ENCODE results near the gene PPP1R13L.

Gene PPP1R13L

DNA sequence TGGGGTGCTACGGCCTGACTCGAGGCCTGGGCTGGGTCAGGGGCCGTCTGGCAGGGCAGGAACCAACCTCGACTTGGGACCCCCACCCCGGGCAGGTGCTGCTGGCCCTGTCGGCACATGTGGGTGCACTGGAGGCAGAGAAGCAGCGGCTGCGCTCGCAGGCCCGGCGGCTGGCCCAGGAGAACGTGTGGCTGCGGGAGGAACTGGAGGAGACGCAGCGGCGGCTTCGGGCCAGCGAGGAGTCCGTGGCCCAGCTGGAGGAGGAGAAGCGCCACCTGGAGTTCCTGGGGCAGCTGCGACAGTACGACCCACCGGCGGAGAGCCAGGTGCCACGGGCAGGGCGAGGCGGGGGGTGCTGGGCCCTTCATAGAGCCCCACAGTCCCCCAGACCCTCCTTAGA lies 58.4 kb downstream of the PPP1R13L start:
- Histone ChIP-seq H3K79me2 (ENCODE audit: insufficient read depth, low read length) (no peaks in the 10 kb centered on the region), H4K20me1 (ENCODE audit: insufficient read depth, low read length, poor library complexity, severe bottlenecking) (no peaks in the 10 kb centered on the region), H3K4me1 (ENCODE audit: insufficient read depth, low read length, poor library complexity, severe bottlenecking) (no peaks in the 10 kb centered on the region), H3K9ac (ENCODE audit: low read depth, low read length, poor library complexity, severe bottlenecking) (no peak overlapping the region), H3K9me2 (replicated peaks; ENCODE audit: low read depth, low read length) (no peaks in the 10 kb centered on the region), H3F3A (ENCODE audit: low read depth) (no peaks in the 10 kb centered on the region), H2AFZ (ENCODE audit: low read length) (no peak overlapping the region), H3K9me3 (ENCODE audit: insufficient read depth, low read depth, low read length) (no peaks in the 10 kb centered on the region), H3K27me3 (ENCODE audit: insufficient read depth, low read length, poor library complexity, severe bottlenecking) (no peaks in the 10 kb centered on the region), H3K36me3 (ENCODE audit: insufficient read depth, low read length) (no peaks in the 10 kb centered on the region), H3K4me3 (ENCODE audit: low read length, poor library complexity, severe bottlenecking) (no peak overlapping the region), H3K4me2 (ENCODE audit: low read depth, low read length, poor library complexity, severe bottlenecking) (no peak overlapping the region)
- TF ChIP-seq EZH2phosphoT487 (IDR thresholded peaks at IDR 0.05; ENCODE audit: borderline replicate concordance): no peak
- TF ChIP-seq, protein P1, sequence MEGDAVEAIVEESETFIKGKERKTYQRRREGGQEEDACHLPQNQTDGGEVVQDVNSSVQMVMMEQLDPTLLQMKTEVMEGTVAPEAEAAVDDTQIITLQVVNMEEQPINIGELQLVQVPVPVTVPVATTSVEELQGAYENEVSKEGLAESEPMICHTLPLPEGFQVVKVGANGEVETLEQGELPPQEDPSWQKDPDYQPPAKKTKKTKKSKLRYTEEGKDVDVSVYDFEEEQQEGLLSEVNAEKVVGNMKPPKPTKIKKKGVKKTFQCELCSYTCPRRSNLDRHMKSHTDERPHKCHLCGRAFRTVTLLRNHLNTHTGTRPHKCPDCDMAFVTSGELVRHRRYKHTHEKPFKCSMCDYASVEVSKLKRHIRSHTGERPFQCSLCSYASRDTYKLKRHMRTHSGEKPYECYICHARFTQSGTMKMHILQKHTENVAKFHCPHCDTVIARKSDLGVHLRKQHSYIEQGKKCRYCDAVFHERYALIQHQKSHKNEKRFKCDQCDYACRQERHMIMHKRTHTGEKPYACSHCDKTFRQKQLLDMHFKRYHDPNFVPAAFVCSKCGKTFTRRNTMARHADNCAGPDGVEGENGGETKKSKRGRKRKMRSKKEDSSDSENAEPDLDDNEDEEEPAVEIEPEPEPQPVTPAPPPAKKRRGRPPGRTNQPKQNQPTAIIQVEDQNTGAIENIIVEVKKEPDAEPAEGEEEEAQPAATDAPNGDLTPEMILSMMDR (conservative IDR thresholded peaks at IDR 0.05; ENCODE audit: low read length): no peak

DNA sequence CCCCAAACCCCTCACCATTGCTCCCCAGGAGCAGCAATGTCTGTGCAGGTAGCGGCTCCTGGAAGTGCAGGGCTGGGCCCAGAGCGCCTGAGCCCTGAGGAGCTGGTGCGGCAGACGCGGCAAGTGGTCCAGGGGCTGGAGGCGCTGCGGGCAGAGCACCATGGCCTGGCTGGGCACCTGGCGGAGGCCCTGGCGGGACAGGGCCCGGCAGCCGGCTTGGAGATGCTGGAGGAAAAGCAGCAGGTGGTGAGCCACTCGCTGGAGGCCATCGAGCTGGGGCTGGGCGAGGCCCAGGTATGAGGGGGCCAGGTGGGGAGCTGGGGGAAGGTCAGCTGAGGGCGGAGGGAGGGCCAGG lies 59.4 kb downstream of the PPP1R13L start:
- Histone ChIP-seq H3K9ac (ENCODE audit: low read depth, low read length, poor library complexity, severe bottlenecking) (no peak overlapping the region), H3F3A (ENCODE audit: low read depth) (no peaks in the 10 kb centered on the region), H3K79me2 (ENCODE audit: insufficient read depth, low read length) (no peaks in the 10 kb centered on the region), H3K9me3 (ENCODE audit: insufficient read depth, low read depth, low read length) (no peaks in the 10 kb centered on the region), H3K4me2 (ENCODE audit: low read depth, low read length, poor library complexity, severe bottlenecking) (no peak overlapping the region), H3K9me2 (replicated peaks; ENCODE audit: low read depth, low read length) (no peaks in the 10 kb centered on the region), H4K20me1 (ENCODE audit: insufficient read depth, low read length, poor library complexity, severe bottlenecking) (no peaks in the 10 kb centered on the region), H3K4me1 (ENCODE audit: insufficient read depth, low read length, poor library complexity, severe bottlenecking) (no peaks in the 10 kb centered on the region), H3K36me3 (ENCODE audit: insufficient read depth, low read length) (no peaks in the 10 kb centered on the region), H3K27me3 (ENCODE audit: insufficient read depth, low read length, poor library complexity, severe bottlenecking) (no peaks in the 10 kb centered on the region), H3K4me3 (ENCODE audit: low read length, poor library complexity, severe bottlenecking) (no peak overlapping the region), H2AFZ (ENCODE audit: low read length) (no peak overlapping the region)
- TF ChIP-seq EZH2phosphoT487 (IDR thresholded peaks at IDR 0.05; ENCODE audit: borderline replicate concordance): no peak
- TF ChIP-seq, protein P1 (conservative IDR thresholded peaks at IDR 0.05; ENCODE audit: low read length): no peak

DNA sequence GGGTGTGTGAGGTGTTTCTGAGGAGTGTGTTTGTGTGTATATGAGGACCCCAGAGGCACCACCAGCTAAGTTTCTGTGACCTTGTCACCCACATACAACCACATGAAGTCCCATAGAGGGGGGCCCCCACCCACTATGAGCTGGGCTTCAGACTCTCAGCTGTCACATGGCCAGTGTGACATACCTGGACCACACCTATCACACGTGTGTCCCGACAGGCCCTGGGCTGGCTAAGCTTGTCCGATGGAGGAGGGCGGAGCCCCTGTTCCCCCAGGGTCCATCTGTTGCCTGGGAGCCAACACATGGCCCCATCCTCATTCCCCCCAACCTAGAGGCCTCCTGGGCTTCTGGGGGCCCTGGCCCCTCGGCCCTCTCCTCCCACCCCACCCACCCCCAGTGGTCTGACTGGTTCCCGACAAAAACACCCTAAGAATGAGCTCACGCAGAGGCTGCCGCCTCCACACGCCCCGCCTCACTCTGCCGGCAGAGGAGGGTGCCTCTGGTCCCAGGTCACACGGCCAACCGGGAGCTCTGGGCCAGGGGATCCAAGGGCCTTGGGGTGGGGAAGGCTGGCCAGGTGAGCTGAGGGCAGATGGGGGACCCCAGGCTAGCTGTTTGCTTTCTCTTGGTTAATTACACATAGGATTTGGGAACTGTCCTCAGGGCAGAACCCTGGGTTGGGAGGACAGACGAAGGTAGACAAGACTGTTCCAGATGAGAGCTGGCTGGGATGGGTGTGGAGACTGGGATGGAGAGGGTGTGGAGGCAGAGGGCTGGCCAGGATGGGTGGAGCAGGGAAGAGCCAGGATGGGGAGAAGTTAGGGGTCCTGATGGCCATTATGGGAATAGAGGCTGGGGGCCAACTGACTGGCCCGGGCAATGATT lies 60.0 kb downstream of the PPP1R13L start:
- TF ChIP-seq, protein P1 (conservative IDR thresholded peaks at IDR 0.05; ENCODE audit: low read length): no peak
- no peak for TF ChIP-seq EZH2phosphoT487 (IDR thresholded peaks at IDR 0.05; ENCODE audit: borderline replicate concordance)
- no peaks in the 10 kb centered on the region for H3F3A ChIP-seq (ENCODE audit: low read depth)

More for the DNA sequence above, 60.0 kb downstream of the PPP1R13L start:
- Histone ChIP-seq H3K4me1 (ENCODE audit: insufficient read depth, low read length, poor library complexity, severe bottlenecking) (no peaks in the 10 kb centered on the region), H3K27me3 (ENCODE audit: insufficient read depth, low read length, poor library complexity, severe bottlenecking) (no peaks in the 10 kb centered on the region), H2AFZ (ENCODE audit: low read length) (no peak overlapping the region), H3K9me2 (replicated peaks; ENCODE audit: low read depth, low read length) (no peaks in the 10 kb centered on the region), H3K79me2 (ENCODE audit: insufficient read depth, low read length) (no peaks in the 10 kb centered on the region), H3K36me3 (ENCODE audit: insufficient read depth, low read length) (no peaks in the 10 kb centered on the region), H3K9ac (ENCODE audit: low read depth, low read length, poor library complexity, severe bottlenecking) (no peak overlapping the region), H3K4me2 (ENCODE audit: low read depth, low read length, poor library complexity, severe bottlenecking) (no peak overlapping the region), H3K4me3 (ENCODE audit: low read length, poor library complexity, severe bottlenecking) (no peak overlapping the region), H3K9me3 (ENCODE audit: insufficient read depth, low read depth, low read length) (no peaks in the 10 kb centered on the region), H4K20me1 (ENCODE audit: insufficient read depth, low read length, poor library complexity, severe bottlenecking) (no peaks in the 10 kb centered on the region)
